Loucy (cell line): ENCODE data around the gene RHOT2.

Experiments used
- EZH2phosphoT487 ChIP-seq: fragments of 200-600 bp; IDR thresholded peaks from 2 replicates; pipeline ENCODE4 v1.6.1; 2018; ENCODE audit warnings: antibody characterized with exemption, mild to moderate bottlenecking, moderate library complexity, borderline replicate concordance
- TF ChIP-seq, protein P1 (sequence below): fragments of 200-600 bp; sonication (generic); conservative IDR thresholded peaks from 2 replicates; pipeline ENCODE4 v1.5.1; 2014; ENCODE audit warnings: mild to moderate bottlenecking, antibody characterized with exemption, low read length

DNA sequence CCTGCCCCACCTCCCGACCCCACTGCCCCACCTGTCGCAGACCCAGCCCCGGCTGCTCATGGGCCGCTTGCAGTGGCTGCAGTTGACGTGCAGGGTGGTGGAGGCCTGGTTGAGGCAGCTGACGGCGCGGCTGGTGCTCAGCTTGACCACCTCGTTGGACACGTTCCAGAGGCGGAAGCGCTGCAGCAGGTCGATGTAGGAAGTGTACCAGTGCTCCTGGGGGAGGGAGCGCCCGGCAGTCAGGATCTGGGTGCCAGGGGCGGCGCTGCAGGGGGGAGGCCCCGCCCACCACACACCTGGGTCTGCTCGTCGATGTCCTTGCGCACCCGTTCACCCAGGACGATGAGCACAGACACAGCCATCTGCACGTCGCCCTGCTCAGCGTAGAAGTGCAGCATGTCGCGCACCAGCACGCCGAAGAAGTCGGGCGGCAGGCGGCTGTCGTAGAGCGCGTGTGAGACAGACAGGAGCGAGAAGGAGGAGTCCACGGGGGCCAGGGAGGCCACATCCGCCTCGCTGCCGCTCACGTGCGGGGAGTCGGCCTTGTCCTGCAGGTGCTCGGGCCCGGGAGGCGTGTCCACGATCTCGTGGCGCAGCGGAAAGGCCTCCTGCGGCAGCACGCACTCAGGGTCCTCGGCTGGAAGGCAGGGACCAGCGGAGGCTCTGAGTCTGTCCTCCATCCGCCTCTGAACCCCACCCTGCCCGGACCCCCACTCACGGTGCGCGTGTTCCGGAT is 17.2 kb downstream of the RHOT2 start:
- TF ChIP-seq, protein P1, sequence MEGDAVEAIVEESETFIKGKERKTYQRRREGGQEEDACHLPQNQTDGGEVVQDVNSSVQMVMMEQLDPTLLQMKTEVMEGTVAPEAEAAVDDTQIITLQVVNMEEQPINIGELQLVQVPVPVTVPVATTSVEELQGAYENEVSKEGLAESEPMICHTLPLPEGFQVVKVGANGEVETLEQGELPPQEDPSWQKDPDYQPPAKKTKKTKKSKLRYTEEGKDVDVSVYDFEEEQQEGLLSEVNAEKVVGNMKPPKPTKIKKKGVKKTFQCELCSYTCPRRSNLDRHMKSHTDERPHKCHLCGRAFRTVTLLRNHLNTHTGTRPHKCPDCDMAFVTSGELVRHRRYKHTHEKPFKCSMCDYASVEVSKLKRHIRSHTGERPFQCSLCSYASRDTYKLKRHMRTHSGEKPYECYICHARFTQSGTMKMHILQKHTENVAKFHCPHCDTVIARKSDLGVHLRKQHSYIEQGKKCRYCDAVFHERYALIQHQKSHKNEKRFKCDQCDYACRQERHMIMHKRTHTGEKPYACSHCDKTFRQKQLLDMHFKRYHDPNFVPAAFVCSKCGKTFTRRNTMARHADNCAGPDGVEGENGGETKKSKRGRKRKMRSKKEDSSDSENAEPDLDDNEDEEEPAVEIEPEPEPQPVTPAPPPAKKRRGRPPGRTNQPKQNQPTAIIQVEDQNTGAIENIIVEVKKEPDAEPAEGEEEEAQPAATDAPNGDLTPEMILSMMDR, result no peak
- TF ChIP-seq EZH2phosphoT487, result no peak
